ENCODE measurements around the gene PYCR2.
"Not testable (repeated sequence)": the region's sequence is repeated elsewhere in the genome, so short reads cannot be mapped to it uniquely, and the experiment has no call there.

Gene PYCR2

DNA sequence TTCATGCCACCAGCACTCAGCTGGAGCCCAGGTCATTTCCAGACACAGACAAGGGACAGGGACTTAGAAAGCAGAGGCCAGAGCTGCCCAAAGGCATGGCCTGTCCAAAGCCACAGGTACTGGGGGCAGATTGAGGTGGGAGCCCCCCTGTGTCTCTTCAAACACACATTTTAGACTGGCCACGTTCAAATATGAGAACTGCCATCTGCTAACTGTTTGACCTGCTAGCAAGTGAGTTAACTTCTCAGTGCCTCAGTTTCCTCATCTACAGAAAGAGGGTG lies 17.8 kb upstream of the PYCR2 start:
- DNase-seq: no peak

DNA sequence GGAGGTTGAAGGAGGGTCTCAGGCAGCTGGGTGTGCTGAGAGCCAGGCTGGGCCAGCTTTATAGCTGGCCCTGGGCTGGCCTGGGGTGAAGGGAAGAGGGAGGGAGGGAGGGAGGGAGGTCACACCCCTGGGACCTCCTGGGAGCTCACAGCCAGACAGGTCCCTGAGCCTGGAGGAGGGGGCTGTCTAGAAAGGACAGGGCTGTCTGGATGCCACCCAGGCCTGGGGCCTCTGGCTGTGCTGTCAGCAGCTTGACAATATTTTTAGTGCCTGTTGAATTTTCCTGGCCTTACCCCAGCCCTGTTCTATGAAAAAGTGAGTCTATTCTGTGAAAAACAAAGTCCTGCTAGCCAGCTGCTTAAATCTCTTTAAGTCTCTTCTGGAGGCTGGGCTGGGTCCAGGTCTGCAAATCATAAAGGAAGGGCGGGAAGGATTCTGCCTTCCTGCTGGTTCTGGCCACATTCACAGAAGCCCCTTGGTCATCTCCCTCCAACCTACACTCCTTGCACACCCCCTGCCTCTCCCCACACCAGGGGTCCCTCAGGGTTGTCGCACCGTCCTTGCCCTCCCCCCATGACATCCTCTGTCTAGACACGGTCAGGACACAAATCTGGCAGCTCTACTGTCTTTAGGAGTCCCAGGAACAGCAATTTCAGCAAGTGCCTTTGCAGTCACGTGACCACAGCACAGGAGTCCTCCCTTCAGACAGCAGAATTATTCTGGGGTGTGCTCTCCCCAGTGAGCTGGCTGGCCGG lies 17.3 kb upstream of the PYCR2 start, which contains the start of gene LEFTY2:
Gene LEFTY2 (minus strand): TSS at position 34 of the 755 bp plus-strand sequence. CDS start 80 bp downstream, outside the sequence.
- DNase-seq: no peak

DNA sequence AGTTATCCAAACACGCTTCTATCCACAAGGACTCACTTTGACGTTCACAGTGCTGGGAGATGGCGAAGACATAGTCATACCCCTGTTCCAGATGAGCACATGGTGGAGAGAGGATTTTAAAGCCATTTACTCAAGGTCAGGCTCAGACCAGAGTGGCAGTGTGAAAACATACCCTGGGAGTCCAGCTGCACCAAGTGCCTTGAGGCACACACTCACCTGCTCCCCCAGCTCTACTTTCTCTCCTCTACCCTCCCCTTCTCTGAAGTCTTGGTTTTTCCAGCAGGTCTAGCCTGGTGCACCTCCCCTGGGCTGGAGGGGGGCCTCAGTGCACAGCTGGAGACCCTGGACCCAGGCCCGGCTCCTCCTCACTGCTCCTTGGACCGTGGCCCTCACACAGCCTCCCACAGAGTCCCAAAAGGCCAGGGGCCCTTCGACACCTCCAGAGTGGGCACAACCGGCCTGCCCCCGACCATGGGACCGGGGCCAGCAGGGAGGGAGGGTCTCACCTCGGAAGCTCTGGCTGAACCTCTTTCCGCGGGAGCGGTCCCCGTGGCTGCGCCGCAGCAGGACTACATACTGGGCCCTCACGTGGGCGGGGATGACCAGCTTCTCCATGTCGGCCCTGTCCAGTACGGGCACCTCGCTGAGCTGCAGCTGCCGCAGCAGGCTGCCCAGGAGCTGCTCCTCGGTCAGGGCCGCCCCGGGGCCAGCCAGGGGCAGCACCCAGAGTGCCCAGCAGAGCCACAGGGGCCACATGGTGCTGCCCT lies 16.5 kb upstream of the PYCR2 start:
- DNase-seq: no peak

DNA sequence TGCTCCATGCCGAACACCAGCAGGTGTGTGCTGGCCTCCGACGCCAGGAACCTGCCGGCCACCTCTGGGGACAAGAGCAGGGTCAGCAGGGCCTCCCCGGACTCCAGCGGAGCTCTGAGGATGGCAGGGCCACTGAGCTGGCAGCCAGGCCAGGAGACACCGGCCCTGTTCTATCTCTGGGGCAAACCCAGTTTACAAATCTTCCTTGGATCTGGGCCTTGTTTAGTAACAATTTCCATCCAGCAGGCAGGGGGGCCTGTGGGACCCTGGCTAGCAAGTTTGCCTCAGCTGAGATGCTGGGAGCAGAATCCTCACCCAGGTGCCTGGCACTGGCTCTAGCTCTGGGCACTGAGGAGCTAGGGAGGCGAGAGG lies 15.9 kb upstream of the PYCR2 start:
- not testable (repeated sequence) for DNase-seq

GRCh38 chr1:225939097-225939938 lies 15.3 kb upstream of the PYCR2 start:
- DNase-seq: not testable (repeated sequence)

GRCh38 chr1:225937048-225937968 lies 13.3 kb upstream of the PYCR2 start:
- no peak for DNase-seq

GRCh38 chr1:225936523-225936922 lies 12.5 kb upstream of the PYCR2 start:
- no peak for DNase-seq

GRCh38 chr1:225936086-225936485 lies 12.0 kb upstream of the PYCR2 start:
- not testable (repeated sequence) for DNase-seq

- no peak for DNase-seq
These were observed 10.7 kb upstream of the PYCR2 start for GRCh38 chr1:225934711-225935110.

- no peak for DNase-seq
These were observed 9.0 kb upstream of the PYCR2 start for GRCh38 chr1:225933072-225933471.

GRCh38 chr1:225931270-225932136 lies 7.5 kb upstream of the PYCR2 start:
- DNase-seq: no peak

- no peak for DNase-seq
These were observed 6.5 kb upstream of the PYCR2 start for GRCh38 chr1:225930566-225930965.

DNA sequence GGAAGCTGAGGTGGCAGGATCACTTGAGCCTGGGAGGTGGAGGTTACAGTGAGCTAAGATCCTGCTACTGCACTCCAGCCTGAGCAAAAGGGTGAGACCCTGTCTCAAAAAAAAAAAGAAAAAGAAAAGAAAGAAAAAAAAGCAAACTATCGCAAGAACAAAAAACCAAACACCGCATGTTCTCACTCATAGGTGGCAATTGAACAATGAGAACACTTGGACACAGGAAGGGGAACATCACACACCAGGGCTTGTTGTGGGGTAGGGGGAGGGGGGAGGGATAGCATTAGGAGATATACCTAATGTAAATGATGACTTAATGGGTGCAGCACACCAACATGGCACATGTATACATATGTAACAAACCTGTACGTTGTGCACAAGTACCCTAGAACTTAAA lies 5.4 kb upstream of the PYCR2 start:
- DNase-seq: not testable (repeated sequence)

DNA sequence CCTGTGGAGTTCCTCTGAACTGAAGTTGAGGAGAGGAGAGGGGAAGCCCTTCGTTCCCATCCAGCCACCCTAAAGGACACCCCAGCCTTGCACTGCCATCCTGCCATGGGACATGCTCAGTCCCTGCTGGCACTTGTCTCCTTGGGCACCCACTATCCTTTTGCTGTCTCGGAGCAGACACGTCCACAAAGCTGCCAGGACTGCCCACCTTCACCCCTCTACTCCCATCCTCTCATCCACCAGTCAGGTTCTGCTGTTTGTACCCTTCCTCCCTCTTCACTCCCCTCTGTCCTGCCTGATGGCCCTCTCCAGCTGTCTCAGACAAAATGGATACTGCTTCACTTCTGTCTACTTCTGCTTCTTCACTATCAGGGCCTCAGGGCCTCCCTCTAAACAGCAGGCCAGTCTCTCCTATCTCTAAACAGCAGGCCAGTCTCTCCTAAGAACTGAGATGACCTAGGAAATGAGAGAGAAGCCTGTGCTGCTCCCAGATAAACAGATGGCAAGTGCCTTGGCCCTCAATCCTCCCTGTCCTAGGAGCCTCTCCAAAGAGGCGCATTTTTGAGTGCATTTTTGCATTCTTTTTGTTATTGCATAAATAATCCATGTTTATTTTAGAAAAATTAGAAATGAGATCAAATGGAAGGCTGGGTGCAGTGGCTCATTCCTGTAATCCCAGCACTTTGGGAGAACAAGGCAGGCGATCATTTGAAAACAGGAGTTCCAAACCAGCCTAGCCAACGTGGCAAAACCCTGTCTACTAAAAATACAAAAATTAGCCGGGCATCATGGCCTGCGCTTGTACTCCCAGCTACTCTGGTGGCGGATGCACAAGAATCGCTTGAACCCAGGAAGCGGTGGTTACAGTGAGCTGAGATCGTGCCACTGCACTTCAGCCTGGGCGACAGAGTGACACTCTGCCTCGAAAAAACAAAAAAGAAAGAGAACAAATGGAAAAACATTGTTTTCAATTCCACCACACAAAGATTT lies 4.4 kb upstream of the PYCR2 start:
- DNase-seq: no peak

DNA sequence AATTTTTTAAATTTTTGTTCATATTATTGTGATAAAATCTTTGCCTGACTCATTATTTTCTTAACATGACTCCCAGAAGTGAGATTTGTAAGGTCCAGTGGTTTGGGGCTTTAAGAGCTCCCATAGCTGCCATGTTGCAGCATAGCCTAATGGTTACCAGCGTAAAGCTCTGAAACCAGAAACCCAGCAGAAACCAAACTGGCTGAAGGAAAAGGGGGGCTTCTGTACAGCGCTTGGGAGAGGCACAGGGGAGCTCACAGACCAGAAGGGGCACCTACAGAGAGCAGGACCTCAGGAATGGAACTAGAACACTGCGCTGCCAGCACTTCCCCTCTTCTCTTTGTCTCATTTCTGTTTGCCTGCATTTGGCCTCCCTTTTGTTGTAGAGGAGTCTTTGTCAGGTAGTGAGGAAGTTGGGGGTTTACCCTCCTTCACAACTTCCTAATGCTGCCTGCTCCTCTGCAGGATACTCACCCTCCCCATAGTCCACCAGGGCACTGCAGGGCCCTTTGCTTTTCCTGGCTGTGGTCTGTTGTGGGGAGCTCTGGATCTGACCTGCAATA lies 2.6 kb upstream of the PYCR2 start:
- DNase-seq: no peak

DNA sequence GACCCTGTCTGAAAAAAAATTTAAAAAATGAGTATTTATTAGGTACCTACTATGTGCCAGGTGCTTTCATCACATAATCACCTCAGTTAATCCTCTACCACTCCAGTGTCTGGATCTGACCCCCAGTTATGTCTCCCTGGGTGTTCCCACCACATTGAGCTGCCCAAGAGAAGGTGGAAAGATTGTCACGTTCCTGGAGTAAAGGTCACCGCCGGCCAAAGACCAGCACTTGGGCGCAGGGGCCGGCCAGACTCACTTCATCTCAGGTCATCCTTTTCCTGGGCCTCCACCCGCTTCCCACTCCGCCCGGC lies 714 bp downstream of the PYCR2 start:
- no peak for DNase-seq

DNA sequence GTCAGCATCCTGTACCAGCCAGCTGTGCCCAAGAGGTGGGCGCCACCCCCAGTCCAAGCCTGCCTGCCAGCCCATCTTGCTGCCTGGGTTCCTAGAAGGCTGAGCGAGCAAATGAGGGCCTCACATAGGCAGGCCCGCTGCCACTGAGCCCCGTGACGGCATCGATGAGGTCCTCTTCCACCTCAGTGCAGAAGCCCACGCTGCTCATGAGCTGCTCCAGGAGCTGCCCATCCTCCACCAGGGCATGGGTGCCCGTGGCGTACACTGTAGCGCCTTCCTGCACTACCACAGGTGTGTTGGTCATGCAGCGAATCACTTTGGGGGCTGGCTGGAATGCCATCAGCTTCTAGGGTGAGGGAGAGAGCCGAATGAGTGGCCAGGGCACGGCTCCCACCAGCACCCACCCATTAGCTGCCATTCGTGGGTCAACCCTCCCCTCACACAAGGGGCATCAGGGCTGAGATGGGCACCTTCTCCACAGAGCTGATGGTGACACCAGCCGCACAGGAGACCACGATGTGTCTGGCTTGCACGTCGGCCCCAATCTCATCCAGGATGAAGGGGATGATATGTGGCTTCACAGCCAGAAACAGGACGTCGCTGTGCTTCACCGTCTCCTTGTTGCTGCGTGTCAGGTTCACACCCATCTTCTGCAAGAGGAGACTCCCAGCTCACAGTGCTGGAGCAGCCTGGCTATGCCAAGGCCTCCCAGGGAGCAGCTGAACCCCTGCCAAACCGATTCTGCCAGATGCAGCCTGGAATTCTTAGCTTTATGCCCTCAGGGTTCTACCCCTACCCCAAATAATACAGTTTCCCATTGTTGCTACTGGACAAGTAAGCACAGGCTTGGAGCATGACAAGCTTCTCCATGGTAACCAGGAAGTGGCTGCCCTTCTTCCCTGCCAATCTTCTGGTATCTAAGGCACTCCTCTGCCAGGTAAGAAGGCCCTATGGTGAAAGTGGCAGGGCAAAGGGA lies 2.0 kb downstream of the PYCR2 start:
- DNase-seq: no peak

DNA sequence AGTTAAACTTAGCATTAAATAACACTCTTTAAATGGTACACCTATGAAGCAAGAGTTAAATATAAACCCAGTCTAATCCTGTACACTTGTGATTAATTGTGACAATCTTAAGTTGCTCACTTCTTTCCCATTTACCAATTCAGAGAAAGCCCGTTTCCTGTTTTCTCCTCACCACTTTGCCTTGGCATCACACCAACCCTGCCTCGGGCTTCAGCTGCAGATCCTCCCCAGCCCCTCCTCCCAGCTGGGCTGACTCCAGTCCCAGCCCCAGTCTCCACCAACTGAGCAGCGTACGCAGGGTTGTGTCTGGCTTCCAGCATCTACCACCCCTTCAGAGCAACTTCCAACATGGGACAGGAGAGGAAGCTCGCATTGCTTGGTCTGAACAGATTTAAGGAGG lies 4.1 kb downstream of the PYCR2 start:
- no peak for DNase-seq

- no peak for DNase-seq
These were observed 5.8 kb downstream of the PYCR2 start for GRCh38 chr1:225918280-225918679.
